Hepatocyte (in vitro differentiated cells): ENCODE measurements around the gene DNASE1. TPM values are rescaled to one million over a fixed set of nuclear protein-coding genes. Genes with fewer than 3 reads are reported as not detected.

ENCODE experiments used
- DNase-seq: peaks from one replicate; pipeline ENCODE4 v3.0.0-alpha.2; 2016; ENCODE audit warnings: low spot score
- H2AFZ ChIP-seq: fragments of 200-600 bp; sonication (generic); 2 replicates; pipeline ENCODE4 v1.6.0; 2016; ENCODE audit warnings: antibody characterized with exemption, mild to moderate bottlenecking
- H3K27ac ChIP-seq: fragments of 200-600 bp; sonication (generic); 2 replicates; pipeline ENCODE4 v1.5.1; 2016; ENCODE audit warnings: mild to moderate bottlenecking
- H3K27me3 ChIP-seq: fragments of 200-600 bp; sonication (generic); 2 replicates; pipeline ENCODE4 v1.6.1; 2016
- H3K36me3 ChIP-seq: fragments of 200-600 bp; sonication (generic); replicated peaks from 2 replicates; pipeline ENCODE4 v1.5.1; 2016; ENCODE audit warnings: low read depth; ENCODE audit not compliant: insufficient read depth
- H3K4me1 ChIP-seq: fragments of 200-600 bp; sonication (generic); 2 replicates; pipeline ENCODE4 v1.5.1; 2016; ENCODE audit warnings: mild to moderate bottlenecking, moderate library complexity; ENCODE audit not compliant: insufficient read depth
- H3K4me2 ChIP-seq: fragments of 200-600 bp; sonication (generic); 2 replicates; pipeline ENCODE4 v1.6.0; 2016
- H3K4me3 ChIP-seq: fragments of 200-600 bp; sonication (generic); 2 replicates; pipeline ENCODE4 v1.5.1; 2016; ENCODE audit warnings: mild to moderate bottlenecking
- H3K79me2 ChIP-seq: fragments of 200-600 bp; sonication (generic); 2 replicates; pipeline ENCODE4 v1.6.0; 2017; ENCODE audit warnings: mild to moderate bottlenecking
- H3K9me2 ChIP-seq: fragments of 200-600 bp; sonication (generic); replicated peaks from 2 replicates; pipeline ENCODE4 v1.6.0; 2017; ENCODE audit warnings: mild to moderate bottlenecking; ENCODE audit not compliant: insufficient read depth
- H3K9me3 ChIP-seq: fragments of 200-600 bp; sonication (generic); 2 replicates; pipeline ENCODE4 v1.5.1; 2016; ENCODE audit warnings: low read depth, mild to moderate bottlenecking
- H4K20me1 ChIP-seq: fragments of 200-600 bp; sonication (generic); 2 replicates; pipeline ENCODE4 v1.6.0; 2016; ENCODE audit warnings: mild to moderate bottlenecking; ENCODE audit not compliant: insufficient read depth, poor library complexity, severe bottlenecking
- EZH2 ChIP-seq: fragments of 200-600 bp; sonication (generic); IDR thresholded peaks from 2 replicates; pipeline ENCODE4 v1.6.1; 2016; ENCODE audit warnings: antibody characterized with exemption, mild to moderate bottlenecking, borderline replicate concordance
- EZH2phosphoT487 ChIP-seq: fragments of 200-600 bp; sonication (generic); IDR thresholded peaks from one replicate; pipeline ENCODE4 v1.6.1; 2018; ENCODE audit warnings: antibody characterized with exemption, mild to moderate bottlenecking, low read depth, moderate library complexity; ENCODE audit not compliant: unreplicated experiment, severe bottlenecking
- WGBS: methylation state at CpG from one replicate; pipeline ENCODE4 v1.1.6; 2016; ENCODE audit warnings: low lambda C conversion rate; ENCODE audit errors: missing lambda C conversion rate; 5-methylcytosine and 5-hydroxymethylcytosine counted together
- polyA plus RNA-seq: library from polyadenylated mRNA; unstranded; fragments of >200 nt; fragmentation: Nextera tagmentation; extraction: Ambion mirVana; gene quantifications from 2 replicates; pipeline ENCODE4 v1.2.1, GENCODE V29; 2016
- total RNA-seq: library from RNA; depleted of rRNA; stranded (reverse); fragments of >200 nt; gene quantifications from 2 replicates; pipeline ENCODE4 v1.2.3, GENCODE V29; 2014
- TF ChIP-seq, protein P1 (sequence below): fragments of 200-600 bp; sonication (generic); IDR thresholded peaks from 2 replicates; pipeline ENCODE4 v1.5.1; 2016; ENCODE audit warnings: antibody characterized with exemption, mild to moderate bottlenecking; ENCODE audit not compliant: poor library complexity

DNASE1 gene
- total and polyA plus RNA-seq, 2 experiments from 2014 or later = 284 to 337 TPM

- no peak for DNase-seq
- H3K36me3 ChIP-seq = no peaks in the 10 kb centered on the region
- TF ChIP-seq, protein P1, sequence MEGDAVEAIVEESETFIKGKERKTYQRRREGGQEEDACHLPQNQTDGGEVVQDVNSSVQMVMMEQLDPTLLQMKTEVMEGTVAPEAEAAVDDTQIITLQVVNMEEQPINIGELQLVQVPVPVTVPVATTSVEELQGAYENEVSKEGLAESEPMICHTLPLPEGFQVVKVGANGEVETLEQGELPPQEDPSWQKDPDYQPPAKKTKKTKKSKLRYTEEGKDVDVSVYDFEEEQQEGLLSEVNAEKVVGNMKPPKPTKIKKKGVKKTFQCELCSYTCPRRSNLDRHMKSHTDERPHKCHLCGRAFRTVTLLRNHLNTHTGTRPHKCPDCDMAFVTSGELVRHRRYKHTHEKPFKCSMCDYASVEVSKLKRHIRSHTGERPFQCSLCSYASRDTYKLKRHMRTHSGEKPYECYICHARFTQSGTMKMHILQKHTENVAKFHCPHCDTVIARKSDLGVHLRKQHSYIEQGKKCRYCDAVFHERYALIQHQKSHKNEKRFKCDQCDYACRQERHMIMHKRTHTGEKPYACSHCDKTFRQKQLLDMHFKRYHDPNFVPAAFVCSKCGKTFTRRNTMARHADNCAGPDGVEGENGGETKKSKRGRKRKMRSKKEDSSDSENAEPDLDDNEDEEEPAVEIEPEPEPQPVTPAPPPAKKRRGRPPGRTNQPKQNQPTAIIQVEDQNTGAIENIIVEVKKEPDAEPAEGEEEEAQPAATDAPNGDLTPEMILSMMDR = no peak
- no peak for TF ChIP-seq EZH2
- TF ChIP-seq EZH2phosphoT487 = no peak
- H3K27ac ChIP-seq = peak overlapping the region; percentile 96
- peaks cover 62% of the 10 kb centered on the region for H3K79me2 ChIP-seq
- no peaks in the 10 kb centered on the region for H3K9me3 ChIP-seq
- no peaks in the 10 kb centered on the region for H4K20me1 ChIP-seq
- H3K27me3 ChIP-seq = no peaks in the 10 kb centered on the region
- H3K4me3 ChIP-seq = no peak overlapping the region
- H3K4me1 ChIP-seq = peaks cover 59% of the 10 kb centered on the region
- H3K4me2 ChIP-seq = peak overlapping the region; percentile 40
- H2AFZ ChIP-seq = no peak overlapping the region
- no peaks in the 10 kb centered on the region for H3K9me2 ChIP-seq
- 47% methylated on average over 3 of the region's 3 CpGs for WGBS
These were observed 14.3 kb upstream of the DNASE1 start for GRCh38 chr16:3640207-3640606.

DNA sequence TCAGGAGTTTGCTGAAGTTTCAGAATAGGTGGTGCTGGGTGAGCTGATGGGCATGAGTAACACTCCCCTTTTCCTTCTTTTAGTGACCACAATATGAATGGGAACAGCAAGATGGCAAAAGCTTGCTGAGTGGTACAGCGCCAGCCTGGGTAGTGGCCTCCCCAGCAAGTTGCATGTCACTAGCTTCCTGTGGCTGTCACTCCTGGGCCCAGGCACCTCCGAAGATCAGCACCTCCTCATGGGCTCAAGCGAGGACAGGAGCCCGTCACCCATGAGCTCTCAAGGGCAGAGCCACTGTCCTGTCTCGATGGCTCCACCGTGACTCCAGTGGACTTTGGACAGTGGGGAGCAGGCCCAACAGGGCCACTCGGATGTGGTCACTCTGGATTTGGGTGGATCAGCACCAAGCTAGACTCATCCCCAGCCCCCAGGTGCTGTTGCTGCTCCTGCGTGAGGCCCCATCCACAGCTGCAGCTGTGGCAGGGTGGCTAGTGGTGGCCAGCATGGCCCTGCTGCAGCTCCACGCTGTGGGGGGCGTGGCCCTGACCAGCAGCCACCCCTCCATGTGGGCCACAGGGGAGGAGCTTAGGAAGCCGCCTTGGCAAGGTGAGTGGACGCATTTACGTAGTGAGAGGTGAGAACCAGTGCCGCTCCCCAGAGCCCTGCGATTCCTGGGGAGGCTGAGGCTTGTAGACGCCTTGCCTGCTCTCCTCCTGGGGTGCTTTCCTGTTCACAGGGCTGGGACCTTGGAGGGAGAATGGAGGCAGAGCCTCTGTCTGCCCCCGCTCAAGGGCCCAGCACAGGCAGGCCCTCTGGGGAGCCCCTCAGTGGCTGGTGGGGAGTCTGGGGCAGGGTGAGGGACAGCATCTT, 13.6 kb upstream of the DNASE1 start:
- no peaks in the 10 kb centered on the region for H3K9me2 ChIP-seq
- no peaks in the 10 kb centered on the region for H3K27me3 ChIP-seq
- H3K27ac ChIP-seq = peak overlapping the region; percentile 96
- no peaks in the 10 kb centered on the region for H3K36me3 ChIP-seq
- no peak overlapping the region for H2AFZ ChIP-seq
- H3K79me2 ChIP-seq = peaks cover 57% of the 10 kb centered on the region
- WGBS = 92% methylated on average over 17 of the region's 17 CpGs
- no peaks in the 10 kb centered on the region for H4K20me1 ChIP-seq
- H3K4me2 ChIP-seq = peak overlapping the region; percentile 40
- peaks cover 64% of the 10 kb centered on the region for H3K4me1 ChIP-seq
- TF ChIP-seq, protein P1 = no peak
- TF ChIP-seq EZH2 (no peak), EZH2phosphoT487 (no peak)
- H3K4me3 ChIP-seq = no peak overlapping the region
- DNase-seq = peak; percentile 6
- H3K9me3 ChIP-seq = no peaks in the 10 kb centered on the region

DNA sequence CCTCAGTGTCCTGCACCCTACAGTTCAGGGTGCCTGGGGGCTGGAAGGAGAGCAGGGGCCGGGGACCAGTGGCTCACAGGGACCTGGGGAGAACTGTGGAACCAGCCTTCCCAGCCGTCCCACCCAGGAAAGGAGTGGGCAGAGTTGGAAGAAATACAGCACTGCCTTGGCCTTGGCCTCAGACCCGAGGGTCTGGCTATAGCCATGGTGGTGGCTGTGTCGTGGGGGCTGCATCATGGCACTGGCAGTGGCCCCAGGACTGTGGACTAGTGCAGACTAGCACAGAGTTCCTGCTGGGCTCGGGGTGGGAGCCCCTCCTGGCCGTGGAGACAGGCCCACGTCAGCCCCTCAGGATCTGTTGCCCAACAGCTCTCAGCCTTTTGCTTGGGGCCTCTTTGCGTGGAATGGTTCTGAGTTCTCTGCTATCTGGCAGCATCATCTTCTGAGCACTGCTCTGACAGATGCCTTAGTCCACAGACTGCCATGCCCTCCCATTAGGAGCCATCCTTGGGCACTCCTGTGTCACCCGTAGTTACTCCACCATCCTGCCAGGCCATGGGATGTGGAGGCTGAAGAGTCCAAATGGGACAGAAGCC, 12.6 kb upstream of the DNASE1 start:
- H3K4me3 ChIP-seq = no peak overlapping the region
- H3K27ac ChIP-seq = peak overlapping the region; percentile 96
- H2AFZ ChIP-seq = no peak overlapping the region
- no peak for DNase-seq
- H3K9me3 ChIP-seq = no peaks in the 10 kb centered on the region
- H4K20me1 ChIP-seq = no peaks in the 10 kb centered on the region
- no peak overlapping the region for H3K4me2 ChIP-seq
- no peaks in the 10 kb centered on the region for H3K27me3 ChIP-seq
- WGBS = 93% methylated on average over 9 of the region's 9 CpGs
- TF ChIP-seq EZH2phosphoT487 (no peak), EZH2 (no peak)
- TF ChIP-seq, protein P1 = no peak
- no peaks in the 10 kb centered on the region for H3K9me2 ChIP-seq
- peaks cover 46% of the 10 kb centered on the region for H3K79me2 ChIP-seq
- no peaks in the 10 kb centered on the region for H3K36me3 ChIP-seq
- peaks cover 73% of the 10 kb centered on the region for H3K4me1 ChIP-seq
